ENCODE measurements around the gene FAM118B. TPM values are rescaled to one million over a fixed set of nuclear protein-coding genes. Genes with fewer than 3 reads are reported as not detected.

FAM118B gene
- total RNA-seq, 2 donors from 2014 or later: 40.1 to 40.8 TPM

- 88 to 90% methylated on average over 8 of the region's 8 CpGs for WGBS, 2 experiments (ENCODE audit: insufficient coverage in 1 of 2, insufficient read length in 1 of 2)
- peaks cover 1% of the 10 kb centered on the region for H3K27me3 Mint-ChIP-seq (ENCODE audit: insufficient read depth)
- no peak overlapping the region for H3K9ac ChIP-seq (ENCODE audit: extremely low read depth, low read length, poor library complexity, severe bottlenecking)
- peaks cover 4% of the 10 kb centered on the region for H3K27me3 ChIP-seq (ENCODE audit: control insufficient read depth, insufficient read depth, low read length, poor library complexity, severe bottlenecking)
- peaks cover 10% of the 10 kb centered on the region for H3K4me1 Mint-ChIP-seq
- no peaks in the 10 kb centered on the region for H3K4me1 ChIP-seq (ENCODE audit: control insufficient read depth, insufficient read depth, low read length)
- H3K27ac Mint-ChIP-seq: no peak overlapping the region
- no peaks in the 10 kb centered on the region for H3K9me3 ChIP-seq (ENCODE audit: control insufficient read depth, low read length)
- DNase-seq: no peak
- H3K4me3 ChIP-seq (ENCODE audit: low read length): no peak overlapping the region
- no peak overlapping the region for H3K4me3 Mint-ChIP-seq
- H3K9me3 Mint-ChIP-seq: no peaks in the 10 kb centered on the region
- no peak overlapping the region for H3K27ac ChIP-seq (ENCODE audit: low read depth, low read length)
- H3K36me3 Mint-ChIP-seq (ENCODE audit: low read depth): peaks cover 31% of the 10 kb centered on the region
- TF ChIP-seq CTCF (conservative IDR thresholded peaks at IDR 0.05): no peak
- H3K36me3 ChIP-seq (ENCODE audit: control insufficient read depth, insufficient read depth, low read length): peaks cover 26% of the 10 kb centered on the region
These were observed 67.6 kb downstream of the FAM118B start for GRCh38 chr11:126279191-126279590.

GRCh38 chr11:126280595-126280994, 69.0 kb downstream of the FAM118B start:
- no peak overlapping the region for H3K9ac ChIP-seq (ENCODE audit: extremely low read depth, low read length, poor library complexity, severe bottlenecking)
- 94 to 97% methylated on average over 5 of the region's 5 CpGs for WGBS, 2 experiments (ENCODE audit: insufficient coverage in 1 of 2, insufficient read length in 1 of 2)
- no peaks in the 10 kb centered on the region for H3K9me3 ChIP-seq (ENCODE audit: control insufficient read depth, low read length)
- DNase-seq: no peak
- Mint-ChIP-seq H3K4me1 (peaks cover 10% of the 10 kb centered on the region), H3K27ac (no peak overlapping the region), H3K36me3 (ENCODE audit: low read depth) (peaks cover 18% of the 10 kb centered on the region), H3K4me3 (no peak overlapping the region), H3K9me3 (no peaks in the 10 kb centered on the region), H3K27me3 (ENCODE audit: insufficient read depth) (peaks cover 1% of the 10 kb centered on the region)
- H3K4me3 ChIP-seq (ENCODE audit: low read length): no peak overlapping the region
- no peak overlapping the region for H3K27ac ChIP-seq (ENCODE audit: low read depth, low read length)
- no peaks in the 10 kb centered on the region for H3K4me1 ChIP-seq (ENCODE audit: control insufficient read depth, insufficient read depth, low read length)
- peaks cover 14% of the 10 kb centered on the region for H3K36me3 ChIP-seq (ENCODE audit: control insufficient read depth, insufficient read depth, low read length)
- H3K27me3 ChIP-seq (ENCODE audit: control insufficient read depth, insufficient read depth, low read length, poor library complexity, severe bottlenecking): peaks cover 4% of the 10 kb centered on the region
- TF ChIP-seq CTCF (conservative IDR thresholded peaks at IDR 0.05): no peak

GRCh38 chr11:126281245-126281644, 69.7 kb downstream of the FAM118B start:
- Histone ChIP-seq H3K27ac (ENCODE audit: low read depth, low read length) (no peak overlapping the region), H3K4me1 (ENCODE audit: control insufficient read depth, insufficient read depth, low read length) (no peaks in the 10 kb centered on the region), H3K9ac (ENCODE audit: extremely low read depth, low read length, poor library complexity, severe bottlenecking) (no peak overlapping the region), H3K27me3 (ENCODE audit: control insufficient read depth, insufficient read depth, low read length, poor library complexity, severe bottlenecking) (peaks cover 4% of the 10 kb centered on the region), H3K9me3 (ENCODE audit: control insufficient read depth, low read length) (no peaks in the 10 kb centered on the region), H3K36me3 (ENCODE audit: control insufficient read depth, insufficient read depth, low read length) (peaks cover 7% of the 10 kb centered on the region), H3K4me3 (ENCODE audit: low read length) (no peak overlapping the region)
- Mint-ChIP-seq H3K36me3 (ENCODE audit: low read depth) (peaks cover 13% of the 10 kb centered on the region), H3K9me3 (no peaks in the 10 kb centered on the region), H3K4me1 (peaks cover 10% of the 10 kb centered on the region), H3K27ac (no peak overlapping the region), H3K27me3 (ENCODE audit: insufficient read depth) (peaks cover 1% of the 10 kb centered on the region), H3K4me3 (no peak overlapping the region)
- 89 to 93% methylated on average over 3 to 6 of the region's 6 CpGs for WGBS, 2 experiments (ENCODE audit: insufficient coverage in 1 of 2, insufficient read length in 1 of 2)
- no peak for DNase-seq
- no peak for TF ChIP-seq CTCF (conservative IDR thresholded peaks at IDR 0.05)
